ENCODE results near the gene EPC2. TPM values are rescaled to one million over a fixed set of nuclear protein-coding genes. Genes with fewer than 3 reads are reported as not detected.

Gene EPC2
- total and polyA plus RNA-seq, 10 of the 15 experiments (the other 5 are each of a cell fraction or from before 2014, with no cell fraction given): 2.0 to 16.5 (median 10.8) TPM

- TF ChIP-seq E4F1 (IDR thresholded peaks at IDR 0.05; ENCODE audit: borderline replicate concordance, partially characterized antibody): no peak
- no peak for TF ChIP-seq STAT1 (conservative IDR thresholded peaks at IDR 0.05)
- TF ChIP-seq CHD2 (IDR thresholded peaks at IDR 0.05; ENCODE audit: borderline replicate concordance, low read depth, low read length): no peak
Observed at GRCh38 chr2:148616662-148617061, 27.9 kb upstream of the EPC2 start (continued).

GRCh38 chr2:148617219-148617618 is 27.3 kb upstream of the EPC2 start:
- Histone ChIP-seq H3K4me3 (no peak overlapping the region), H3K9ac (ENCODE audit: control insufficient read depth, insufficient read depth, low read length) (no peak overlapping the region), H4K20me1 (ENCODE audit: control insufficient read depth, insufficient read depth) (no peaks in the 10 kb centered on the region), H3K9me3 (replicated peaks; ENCODE audit: control insufficient read depth, insufficient read depth, low read length) (no peaks in the 10 kb centered on the region), H3K4me2 (ENCODE audit: control insufficient read depth, insufficient read depth) (no peak overlapping the region), H3K79me2 (ENCODE audit: control insufficient read depth, insufficient read depth, low read length) (no peaks in the 10 kb centered on the region), H3K36me3 (ENCODE audit: control insufficient read depth in 2 of 2, insufficient read depth in 2 of 2, low read length in 1 of 2) (no peaks in the 10 kb centered on the region), H3K4me1 (ENCODE audit: control insufficient read depth, insufficient read depth, low read length) (peaks cover 18% of the 10 kb centered on the region), H3K27ac (ENCODE audit: control insufficient read depth, insufficient read depth) (no peak overlapping the region), H3K27me3 (replicated peaks in 1 of 2; ENCODE audit: control insufficient read depth in 2 of 2, insufficient read depth in 2 of 2, low read length in 1 of 2) (no peaks in the 10 kb centered on the region; a peak in 1 of 4 replicates), H2AFZ (ENCODE audit: control insufficient read depth, low read depth, low read length) (no peak overlapping the region)
- ChIA-PET POLR2A (no interaction called here), RAD21 (ENCODE audit: unreplicated experiment) (no interaction called here), SMC1A (ENCODE audit: uncharacterized antibody, unreplicated experiment) (interaction anchor here (1.9 kb wide), 1 partner anchor 107 kb away, joined by 5 read pairs; no protein-coding TSS in a partner anchor), CTCF (no interaction called here)
- BruUV-seq (replicated peaks): no TSS peak
- in situ Hi-C loops (cut with MboI) (no loop called here), intact Hi-C loops (cut with micrococcal nuclease; ENCODE audit: unreplicated experiment) (no loop called here)
- 45% methylated on average over 5 of the region's 5 CpGs for WGBS (ENCODE audit: insufficient coverage, insufficient replicate concordance, low lambda C conversion rate, missing lambda C conversion rate)
- no peak for ATAC-seq
- no peak for TF ChIP-seq EP300 (IDR thresholded peaks at IDR 0.05; ENCODE audit: borderline replicate concordance in 1 of 2, control insufficient read depth in 1 of 2, low read depth in 2 of 2, low read length in 2 of 2)
- no peak for DNase-seq (ENCODE audit: low read depth, low spot score)
- no peak for FAIRE-seq
